ENCODE measurements around the gene FREM3.

GRCh38 chr4:143616771-143617170, 83.7 kb downstream of the FREM3 start:
- TF ChIP-seq, protein P1, sequence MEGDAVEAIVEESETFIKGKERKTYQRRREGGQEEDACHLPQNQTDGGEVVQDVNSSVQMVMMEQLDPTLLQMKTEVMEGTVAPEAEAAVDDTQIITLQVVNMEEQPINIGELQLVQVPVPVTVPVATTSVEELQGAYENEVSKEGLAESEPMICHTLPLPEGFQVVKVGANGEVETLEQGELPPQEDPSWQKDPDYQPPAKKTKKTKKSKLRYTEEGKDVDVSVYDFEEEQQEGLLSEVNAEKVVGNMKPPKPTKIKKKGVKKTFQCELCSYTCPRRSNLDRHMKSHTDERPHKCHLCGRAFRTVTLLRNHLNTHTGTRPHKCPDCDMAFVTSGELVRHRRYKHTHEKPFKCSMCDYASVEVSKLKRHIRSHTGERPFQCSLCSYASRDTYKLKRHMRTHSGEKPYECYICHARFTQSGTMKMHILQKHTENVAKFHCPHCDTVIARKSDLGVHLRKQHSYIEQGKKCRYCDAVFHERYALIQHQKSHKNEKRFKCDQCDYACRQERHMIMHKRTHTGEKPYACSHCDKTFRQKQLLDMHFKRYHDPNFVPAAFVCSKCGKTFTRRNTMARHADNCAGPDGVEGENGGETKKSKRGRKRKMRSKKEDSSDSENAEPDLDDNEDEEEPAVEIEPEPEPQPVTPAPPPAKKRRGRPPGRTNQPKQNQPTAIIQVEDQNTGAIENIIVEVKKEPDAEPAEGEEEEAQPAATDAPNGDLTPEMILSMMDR (IDR thresholded peaks at IDR 0.05; ENCODE audit: low read length): no peak
- no peak for TF ChIP-seq EZH2 (optimal IDR thresholded peaks at IDR 0.05; ENCODE audit: low read depth, low read length)

All from MM.1S (cell line).